RCC 7860 (cell line): ENCODE results near the gene ZSWIM5.
"Not testable (repeated sequence)": the region's sequence is repeated elsewhere in the genome, so short reads cannot be mapped to it uniquely, and the experiment has no call there.

Source experiments
- DNase-seq: peaks from one replicate; pipeline ENCODE4 v3.0.0-alpha.2; 2015; ENCODE audit warnings: low spot score
- FAIRE-seq: peaks from 2 replicates; lab custom pipeline; 2012; peaks lifted over from hg19 to GRCh38; lab: Jason Lieb, UNC

The ZSWIM5 gene

GRCh38 chr1:45148209-45148825 is 58.1 kb downstream of the ZSWIM5 start:
- FAIRE-seq (no peak), DNase-seq (no peak)

DNA sequence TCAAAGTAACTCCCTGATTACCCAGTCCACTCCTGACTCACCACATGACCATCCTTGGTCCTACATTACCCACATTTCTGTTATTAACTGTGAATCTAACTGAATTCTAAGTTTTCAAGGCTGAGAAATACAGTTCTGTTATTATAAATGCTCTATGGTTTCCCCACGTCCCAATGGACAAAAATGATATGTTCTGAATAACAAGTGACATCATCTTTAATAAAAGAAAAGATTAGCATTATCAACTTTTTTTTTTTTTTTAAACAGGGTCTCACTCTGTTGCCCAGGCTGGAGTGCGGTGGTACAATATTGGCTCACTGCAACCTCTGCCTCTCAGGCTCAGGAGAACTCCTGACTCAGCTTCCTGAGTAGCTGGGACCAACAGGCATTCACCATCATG is 59.6 kb downstream of the ZSWIM5 start:
- FAIRE-seq (no peak), DNase-seq (no peak)

- FAIRE-seq: no peak
- DNase-seq: no peak
These were observed 65.0 kb downstream of the ZSWIM5 start for GRCh38 chr1:45141247-45142003.

- no peak for DNase-seq
- no peak for FAIRE-seq
These were observed 69.4 kb downstream of the ZSWIM5 start for GRCh38 chr1:45136984-45137383.

- no peak for DNase-seq
- FAIRE-seq: no peak
These were observed 71.1 kb downstream of the ZSWIM5 start for GRCh38 chr1:45135316-45135715.

GRCh38 chr1:45134461-45134873 is 71.9 kb downstream of the ZSWIM5 start:
- DNase-seq (no peak), FAIRE-seq (no peak)

DNA sequence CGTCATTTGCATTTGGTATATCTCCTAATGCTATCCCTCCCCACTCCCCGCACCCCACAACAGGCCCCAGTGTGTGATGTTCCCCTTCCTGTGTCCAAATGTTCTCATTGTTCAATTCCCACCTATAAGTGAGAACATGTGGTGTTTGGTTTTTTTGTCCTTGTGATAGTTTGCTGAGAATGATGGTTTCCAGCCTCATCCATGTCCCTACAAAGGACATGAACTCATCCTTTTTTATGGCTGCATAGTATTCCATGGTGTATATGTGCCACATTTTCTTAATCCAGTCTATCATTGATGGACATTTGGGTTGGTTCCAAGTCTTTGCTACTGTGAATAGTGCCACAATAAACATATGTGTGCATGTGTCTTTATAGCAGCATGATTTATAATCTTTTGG is 73.7 kb downstream of the ZSWIM5 start:
- not testable (repeated sequence) for FAIRE-seq, DNase-seq

GRCh38 chr1:45123358-45123757 is 83.0 kb downstream of the ZSWIM5 start:
- no peak for DNase-seq
- no peak for FAIRE-seq

DNA sequence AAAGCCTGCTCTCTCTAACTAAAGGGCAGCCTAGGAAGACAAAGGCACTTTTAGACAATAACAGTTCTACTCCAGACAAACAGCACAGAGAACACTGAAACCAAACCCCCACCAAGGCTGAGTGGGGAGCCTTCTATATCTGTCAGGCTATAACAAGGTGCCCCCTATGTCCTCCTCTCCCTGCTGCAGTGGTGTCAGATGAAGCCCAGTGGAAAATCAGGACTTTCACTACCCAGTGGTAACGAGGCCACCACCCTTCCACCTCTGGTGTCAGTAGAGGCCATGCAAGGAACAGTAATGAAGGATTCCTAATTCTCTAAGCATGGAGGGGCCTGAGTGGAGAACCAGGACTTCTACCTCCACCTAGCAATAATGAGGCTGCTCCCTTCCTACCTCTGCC is 83.7 kb downstream of the ZSWIM5 start:
- FAIRE-seq: no peak
- no peak for DNase-seq

GRCh38 chr1:45117766-45118165 is 88.6 kb downstream of the ZSWIM5 start:
- DNase-seq (no peak), FAIRE-seq (no peak)

DNA sequence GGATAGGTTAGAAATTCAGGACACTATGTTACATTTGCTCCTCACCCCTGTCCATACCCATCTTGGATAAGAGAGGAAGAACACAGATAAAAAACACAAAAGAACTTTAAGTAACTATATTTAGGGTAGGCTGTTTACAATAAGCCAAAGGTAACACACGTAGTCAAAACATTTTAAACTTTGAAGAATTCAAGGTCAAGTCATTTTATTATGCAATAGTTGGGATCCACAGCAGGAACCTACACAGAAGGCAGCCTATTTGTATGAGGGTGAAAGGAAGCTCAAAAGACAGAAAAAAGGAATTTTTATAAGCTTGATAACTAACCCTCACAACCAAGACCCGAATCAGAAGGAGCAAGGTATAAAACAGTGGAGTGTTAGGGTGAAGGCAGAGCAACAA is 89.6 kb downstream of the ZSWIM5 start:
- no peak for FAIRE-seq

DNA sequence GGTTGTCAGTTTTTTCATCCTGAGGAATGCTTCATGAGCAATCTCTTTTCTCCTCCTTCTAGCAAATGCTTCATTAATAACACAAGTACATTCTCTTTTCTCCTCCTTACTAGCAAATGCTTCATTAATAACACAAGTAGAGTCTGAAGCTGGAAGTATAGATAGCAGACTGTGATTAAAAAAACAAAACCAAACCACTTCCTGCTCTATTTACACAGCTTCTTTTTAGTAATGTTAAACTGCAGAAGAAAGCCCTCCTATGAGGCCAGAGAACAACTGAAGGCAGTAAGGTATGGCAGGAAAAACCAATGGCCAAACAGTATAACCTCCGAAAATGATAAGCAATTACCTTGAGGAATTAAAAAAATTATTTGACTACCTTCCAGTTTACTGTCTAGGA is 90.1 kb downstream of the ZSWIM5 start:
- no peak for DNase-seq
- no peak for FAIRE-seq

More for the DNA sequence above, 89.6 kb downstream of the ZSWIM5 start:
- DNase-seq: no peak

GRCh38 chr1:45115198-45115597 is 91.2 kb downstream of the ZSWIM5 start:
- DNase-seq, FAIRE-seq: not testable (repeated sequence)

- DNase-seq (no peak), FAIRE-seq (no peak)
These were observed 93.7 kb downstream of the ZSWIM5 start for GRCh38 chr1:45112661-45113060.

GRCh38 chr1:45111239-45111638 is 95.2 kb downstream of the ZSWIM5 start:
- DNase-seq (peak; percentile 1), FAIRE-seq (no peak)

GRCh38 chr1:45107782-45108181 is 98.6 kb downstream of the ZSWIM5 start:
- FAIRE-seq (no peak), DNase-seq (no peak)

DNA sequence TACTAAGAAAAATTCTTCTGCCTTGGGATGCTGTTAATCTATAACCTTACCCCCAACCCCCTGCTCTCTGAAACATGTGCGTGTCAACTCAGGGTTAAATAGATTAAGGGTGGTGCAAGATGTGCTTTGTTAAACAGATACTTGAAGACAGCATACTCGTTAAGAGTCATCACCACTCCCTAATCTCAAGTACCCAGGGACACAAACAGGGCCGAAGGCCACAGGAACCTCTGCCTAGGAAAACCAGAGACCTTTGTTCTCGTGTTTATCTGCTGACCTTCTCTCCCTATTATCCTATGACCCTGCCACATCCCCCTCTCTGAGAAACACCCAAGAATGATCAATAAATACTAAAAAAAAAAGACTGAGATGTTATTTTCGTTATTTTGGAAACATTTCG is 99.5 kb downstream of the ZSWIM5 start:
- DNase-seq: peak; percentile 1
- FAIRE-seq: not testable (repeated sequence)

DNA sequence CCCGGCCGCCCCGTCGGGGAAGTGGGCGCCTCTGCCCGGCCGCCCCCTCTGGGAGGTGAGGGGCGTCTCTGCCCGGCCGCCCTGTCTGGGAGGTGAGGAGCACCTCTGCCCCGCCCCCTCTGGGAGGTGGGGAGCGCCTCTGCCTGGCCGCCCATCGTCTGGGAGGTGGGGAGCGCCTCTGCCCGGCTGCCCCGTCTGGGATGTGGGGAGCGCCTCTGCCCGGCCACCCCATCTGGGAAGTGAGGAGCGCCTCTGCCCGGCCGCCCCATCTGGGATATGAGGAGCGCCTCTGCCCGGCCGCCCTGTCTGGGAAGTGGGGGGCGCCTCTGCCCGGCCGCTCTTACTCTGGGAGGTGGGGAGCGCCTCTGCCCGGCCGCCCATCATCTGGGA is 100.3 kb downstream of the ZSWIM5 start:
- not testable (repeated sequence) for FAIRE-seq, DNase-seq

- DNase-seq, FAIRE-seq: not testable (repeated sequence)
These were observed 100.8 kb downstream of the ZSWIM5 start for GRCh38 chr1:45105486-45106155.

GRCh38 chr1:45103534-45103933 is 102.9 kb downstream of the ZSWIM5 start:
- DNase-seq (peak; percentile 2), FAIRE-seq (no peak)

GRCh38 chr1:45101947-45102346 is 104.5 kb downstream of the ZSWIM5 start:
- peak; percentile 3 for DNase-seq
- no peak for FAIRE-seq

GRCh38 chr1:45101528-45101927 is 104.9 kb downstream of the ZSWIM5 start:
- not testable (repeated sequence) for FAIRE-seq, DNase-seq
